PFSK-1 (cell line): ENCODE results near the gene TELO2.

Source experiments
- POLR2AphosphoS5 ChIP-seq: IDR thresholded peaks from 2 replicates; pipeline ENCODE4 v1.6.1; 2012; ENCODE audit warnings: low read depth, mild to moderate bottlenecking, control low read depth, low read length, moderate library complexity
- SIN3A ChIP-seq: IDR thresholded peaks from 2 replicates; pipeline ENCODE4 v1.6.1; 2012; ENCODE audit warnings: mild to moderate bottlenecking, low read length, moderate library complexity, borderline replicate concordance; ENCODE audit not compliant: insufficient read depth
- TAF1 ChIP-seq: IDR thresholded peaks from 2 replicates; pipeline ENCODE4 v1.6.1; 2012; ENCODE audit warnings: low read length, control low read depth, borderline replicate concordance; ENCODE audit not compliant: insufficient read depth

- no peak for TF ChIP-seq POLR2AphosphoS5
- TF ChIP-seq TAF1 = no peak
- TF ChIP-seq SIN3A = no peak
These were observed 47.5 kb upstream of the TELO2 start for GRCh38 chr16:1445518-1446203.
